HEK293T (cell line): ENCODE results near the gene ZNF564.

Experiments
- ELF4 ChIP-seq: fragments of 450-650 bp; IDR thresholded peaks from 2 replicates; pipeline ENCODE4 v1.6.1; 2017; ENCODE audit warnings: antibody characterized with exemption
- FOXA1 ChIP-seq: fragments of 450-650 bp; IDR thresholded peaks from 2 replicates; pipeline ENCODE4 v1.6.1; 2016; ENCODE audit warnings: mild to moderate bottlenecking
- FOXM1 ChIP-seq: fragments of 450-650 bp; IDR thresholded peaks from 2 replicates; pipeline ENCODE4 v1.6.1; 2017; ENCODE audit warnings: mild to moderate bottlenecking, borderline replicate concordance
- HDGF ChIP-seq: fragments of 450-650 bp; IDR thresholded peaks from 2 replicates; pipeline ENCODE4 v1.6.1; 2017; ENCODE audit warnings: antibody characterized with exemption, borderline replicate concordance
- SP1 ChIP-seq: fragments of 450-650 bp; IDR thresholded peaks from 2 replicates; pipeline ENCODE4 v1.6.1; 2017
- ZNF384 ChIP-seq: fragments of 450-650 bp; IDR thresholded peaks from 2 replicates; pipeline ENCODE4 v1.6.1; 2016
- TF ChIP-seq, protein P1 (sequence below): fragments of 450-650 bp; IDR thresholded peaks from 2 replicates; pipeline ENCODE4 v1.6.1; 2016

DNA sequence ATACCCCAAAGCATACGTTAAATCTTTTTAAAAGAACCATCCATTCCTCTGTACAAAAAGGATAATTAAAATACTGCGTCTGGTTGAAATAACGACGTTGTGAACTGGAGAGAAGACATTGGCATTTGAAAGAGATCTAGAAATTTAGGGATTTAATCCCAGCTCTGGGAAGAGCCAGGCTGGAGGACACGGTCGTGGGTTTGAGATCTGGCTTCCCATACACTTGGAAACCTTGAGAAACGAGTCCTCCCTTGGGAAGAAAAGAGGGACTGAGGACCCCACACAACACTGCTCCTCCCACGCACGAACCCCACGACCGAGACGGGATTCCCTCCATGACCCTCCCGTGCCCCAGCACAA, 67.3 kb downstream of the ZNF564 start:
- TF ChIP-seq ELF4 (no peak), SP1 (no peak), FOXM1 (no peak), ZNF384 (no peak), FOXA1 (no peak), HDGF (no peak)
- TF ChIP-seq, protein P1, sequence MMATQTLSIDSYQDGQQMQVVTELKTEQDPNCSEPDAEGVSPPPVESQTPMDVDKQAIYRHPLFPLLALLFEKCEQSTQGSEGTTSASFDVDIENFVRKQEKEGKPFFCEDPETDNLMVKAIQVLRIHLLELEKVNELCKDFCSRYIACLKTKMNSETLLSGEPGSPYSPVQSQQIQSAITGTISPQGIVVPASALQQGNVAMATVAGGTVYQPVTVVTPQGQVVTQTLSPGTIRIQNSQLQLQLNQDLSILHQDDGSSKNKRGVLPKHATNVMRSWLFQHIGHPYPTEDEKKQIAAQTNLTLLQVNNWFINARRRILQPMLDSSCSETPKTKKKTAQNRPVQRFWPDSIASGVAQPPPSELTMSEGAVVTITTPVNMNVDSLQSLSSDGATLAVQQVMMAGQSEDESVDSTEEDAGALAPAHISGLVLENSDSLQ = no peak
